Measurements from ENCODE around the gene ZNF652. TPM values are rescaled to one million over a fixed set of nuclear protein-coding genes. Genes with fewer than 3 reads are reported as not detected.

ZNF652 gene
- total RNA-seq, result 10 to 100 TPM; 35.7 to 58.6 (median 43.9) TPM

DNA sequence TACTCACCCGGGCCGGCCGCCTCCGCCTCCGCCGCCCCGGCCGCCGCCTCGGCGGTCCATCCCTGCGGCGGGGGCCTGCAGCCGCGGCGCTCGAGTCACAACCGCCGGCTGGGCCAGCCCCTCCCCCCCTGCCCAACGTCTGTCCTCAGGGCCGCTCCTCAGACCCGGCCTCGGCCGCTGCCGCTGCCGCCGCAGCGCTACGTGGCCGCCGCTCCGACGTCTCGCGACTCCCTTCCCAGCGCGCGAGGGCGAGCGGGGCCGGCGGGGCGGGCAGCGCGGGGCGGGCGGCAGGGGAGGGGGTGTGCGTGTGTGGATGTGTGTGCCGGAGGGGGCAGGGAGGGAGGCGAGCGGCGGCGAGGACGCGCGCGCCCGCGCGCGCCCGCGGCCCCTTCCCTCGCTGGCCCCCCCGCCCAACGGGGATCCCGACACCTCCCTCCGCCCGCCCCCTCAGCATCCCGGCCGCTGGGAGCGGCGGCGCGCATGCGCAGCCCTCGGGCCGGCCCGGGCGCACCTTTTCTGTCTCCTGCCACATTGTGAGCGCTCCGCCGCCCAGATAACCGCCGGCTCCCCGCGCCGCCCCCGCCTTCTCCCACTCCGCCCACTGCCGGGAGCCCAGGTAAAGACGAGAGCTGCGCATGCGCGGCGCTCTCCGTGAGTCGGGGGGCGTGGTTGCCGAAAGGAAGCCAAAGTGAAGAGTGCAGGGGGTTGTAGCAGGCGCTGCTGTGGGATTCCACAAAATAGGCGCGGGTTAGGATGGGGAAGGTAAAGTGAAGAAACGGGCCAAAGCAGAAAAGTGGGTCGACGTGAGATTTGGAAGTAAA is at the start of gene ZNF652:
ZNF652 (minus strand) TSS at position 349 of the 821 bp plus-strand sequence. CDS start 44,525 bp downstream, outside the sequence.
- Histone ChIP-seq H3K9me3 (no peaks in the 10 kb centered on the region), H3K27ac (peak within 1 kb of the TSS; percentile 88 to 97 (median 96)), H3K4me3 (peak within 1 kb of the TSS; percentile 83 to 95 (median 89)), H3K27me3 (no peaks in the 10 kb centered on the region), H3K36me3 (no peaks in the 10 kb centered on the region), H3K4me1 (peaks cover 0 to 40% (median 19%) of the 10 kb centered on the region in 4 donors)
- 0 to 1% methylated on average over 33 to 43 of the region's 106 CpGs for WGBS, 2 donors
- DNase-seq (ENCODE audit: low spot score in 2 of 2), result peak; percentile 83 to 86
- no peak for TF ChIP-seq POLR2A (IDR thresholded peaks at IDR 0.05)
- no peak for TF ChIP-seq EP300 (IDR thresholded peaks at IDR 0.05)
- TF ChIP-seq, protein P1, sequence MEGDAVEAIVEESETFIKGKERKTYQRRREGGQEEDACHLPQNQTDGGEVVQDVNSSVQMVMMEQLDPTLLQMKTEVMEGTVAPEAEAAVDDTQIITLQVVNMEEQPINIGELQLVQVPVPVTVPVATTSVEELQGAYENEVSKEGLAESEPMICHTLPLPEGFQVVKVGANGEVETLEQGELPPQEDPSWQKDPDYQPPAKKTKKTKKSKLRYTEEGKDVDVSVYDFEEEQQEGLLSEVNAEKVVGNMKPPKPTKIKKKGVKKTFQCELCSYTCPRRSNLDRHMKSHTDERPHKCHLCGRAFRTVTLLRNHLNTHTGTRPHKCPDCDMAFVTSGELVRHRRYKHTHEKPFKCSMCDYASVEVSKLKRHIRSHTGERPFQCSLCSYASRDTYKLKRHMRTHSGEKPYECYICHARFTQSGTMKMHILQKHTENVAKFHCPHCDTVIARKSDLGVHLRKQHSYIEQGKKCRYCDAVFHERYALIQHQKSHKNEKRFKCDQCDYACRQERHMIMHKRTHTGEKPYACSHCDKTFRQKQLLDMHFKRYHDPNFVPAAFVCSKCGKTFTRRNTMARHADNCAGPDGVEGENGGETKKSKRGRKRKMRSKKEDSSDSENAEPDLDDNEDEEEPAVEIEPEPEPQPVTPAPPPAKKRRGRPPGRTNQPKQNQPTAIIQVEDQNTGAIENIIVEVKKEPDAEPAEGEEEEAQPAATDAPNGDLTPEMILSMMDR (IDR thresholded peaks at IDR 0.05), result no peak

DNA sequence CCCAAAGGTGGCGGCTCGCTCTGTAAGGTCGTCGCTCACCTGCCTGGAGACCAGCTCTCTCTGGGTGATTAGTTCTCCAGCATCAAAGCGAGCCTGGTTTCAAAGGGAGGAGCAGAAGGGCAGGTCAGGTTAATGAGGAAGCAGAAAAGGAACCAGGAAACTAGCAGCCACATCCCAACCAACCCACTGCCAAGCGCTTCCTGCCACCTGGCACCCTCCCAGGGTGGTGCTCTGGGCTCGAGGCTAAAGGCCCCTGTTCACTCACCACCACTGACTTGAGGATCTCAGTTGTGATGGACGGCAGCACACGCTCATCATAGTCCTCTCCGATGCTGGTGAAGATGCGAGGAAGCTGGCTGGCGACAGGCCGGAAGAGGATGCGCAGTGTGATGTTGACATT is 47.0 kb upstream of the ZNF652 start:
- H3K9me3 ChIP-seq, result no peaks in the 10 kb centered on the region
- TF ChIP-seq, protein P1 (IDR thresholded peaks at IDR 0.05), result no peak
- TF ChIP-seq POLR2A (IDR thresholded peaks at IDR 0.05), result no peak
- TF ChIP-seq EP300 (IDR thresholded peaks at IDR 0.05), result no peak
- no peaks in the 10 kb centered on the region for H3K27me3 ChIP-seq
- H3K4me1 ChIP-seq, result peaks cover 0 to 39% (median 11%) of the 10 kb centered on the region in 4 donors
- peak overlapping the region in 3 of 4 donors; percentile 14 to 72 (median 25) for H3K27ac ChIP-seq
- no peak overlapping the region for H3K4me3 ChIP-seq
- no peak for DNase-seq (ENCODE audit: low spot score in 2 of 2)
- H3K36me3 ChIP-seq, result peaks cover 0 to 88% (median 8%) of the 10 kb centered on the region in 3 donors
- 81 to 84% methylated on average over 14 of the region's 14 CpGs for WGBS, 2 donors

DNA sequence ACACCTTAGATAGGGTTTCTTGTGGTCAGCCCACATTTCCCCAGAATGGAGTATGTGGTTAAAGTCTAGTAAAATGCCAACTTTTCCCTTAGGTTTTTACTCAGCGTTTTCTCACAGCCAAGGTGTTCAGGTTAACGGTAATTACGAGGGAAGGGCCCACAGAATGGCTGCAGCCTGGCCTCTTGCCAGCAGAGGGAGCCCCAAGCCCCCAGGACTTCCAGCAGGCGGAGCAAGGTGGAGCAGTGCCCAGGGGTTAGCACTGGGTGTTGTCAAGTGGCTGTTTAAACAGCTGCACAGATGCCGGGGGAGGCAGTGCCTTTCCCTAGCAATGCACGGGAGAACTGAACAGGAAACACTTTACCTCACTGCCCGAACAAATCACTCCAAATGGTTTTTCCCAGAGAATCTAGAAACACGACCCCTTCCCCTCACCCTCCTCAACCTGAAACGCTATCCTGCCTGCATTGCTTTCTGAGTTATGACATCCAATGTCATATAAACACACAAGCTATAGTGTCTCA is 46.0 kb upstream of the ZNF652 start:
- Histone ChIP-seq H3K36me3 (peaks cover 0 to 94% (median 8%) of the 10 kb centered on the region in 3 donors), H3K4me1 (peaks cover 0 to 36% (median 6%) of the 10 kb centered on the region in 4 donors), H3K4me3 (no peak overlapping the region), H3K27ac (peak overlapping the region; percentile 14 to 72 (median 46)), H3K27me3 (no peaks in the 10 kb centered on the region), H3K9me3 (no peaks in the 10 kb centered on the region)
- DNase-seq (ENCODE audit: low spot score in 2 of 2), result peak; percentile 70 to 74
- 24 to 32% methylated on average over 9 of the region's 9 CpGs for WGBS, 2 donors
- TF ChIP-seq EP300 (IDR thresholded peaks at IDR 0.05) (peak in 1 of 2 donors; percentile 59), POLR2A (IDR thresholded peaks at IDR 0.05) (no peak)
- TF ChIP-seq, protein P1 (IDR thresholded peaks at IDR 0.05), result peak; percentile 52 to 87 (median 77)

DNA sequence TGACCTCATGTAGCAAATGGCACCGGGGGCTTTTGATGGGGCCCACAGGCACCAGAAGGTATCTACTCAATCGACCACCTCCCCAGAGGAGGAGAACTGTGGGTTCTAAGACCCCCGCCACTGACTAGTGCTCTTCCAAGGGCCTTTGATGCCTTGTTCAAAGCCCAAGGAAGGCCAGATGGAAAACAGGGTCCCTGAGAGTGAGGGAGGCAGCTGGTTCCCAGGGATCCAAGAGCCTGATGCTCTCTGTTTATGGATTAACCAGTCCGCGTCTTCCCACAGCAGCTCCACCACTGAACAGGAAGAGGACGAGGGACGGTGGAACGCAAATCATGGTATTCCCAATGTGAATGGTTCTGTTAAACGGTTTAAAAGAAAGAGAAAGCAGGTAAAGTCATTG is 45.0 kb upstream of the ZNF652 start:
- 79 to 86% methylated on average over 9 of the region's 9 CpGs for WGBS, 2 donors
- peaks cover 0 to 91% (median 8%) of the 10 kb centered on the region in 3 donors for H3K36me3 ChIP-seq

More for the DNA sequence above, 45.0 kb upstream of the ZNF652 start:
- no peak overlapping the region for H3K4me3 ChIP-seq
- no peaks in the 10 kb centered on the region for H3K27me3 ChIP-seq
- H3K9me3 ChIP-seq, result no peaks in the 10 kb centered on the region
- TF ChIP-seq POLR2A (IDR thresholded peaks at IDR 0.05), result no peak
- TF ChIP-seq EP300 (IDR thresholded peaks at IDR 0.05), result no peak
- TF ChIP-seq, protein P1 (IDR thresholded peaks at IDR 0.05), result no peak
- H3K27ac ChIP-seq, result peak overlapping the region in 2 of 4 donors; percentile 3 to 72
- DNase-seq (ENCODE audit: low spot score in 2 of 2), result no peak
- H3K4me1 ChIP-seq, result peaks cover 0 to 40% (median 10%) of the 10 kb centered on the region in 4 donors
